Measurements from ENCODE around the gene TAF1B. TPM values are rescaled to one million over a fixed set of nuclear protein-coding genes. Genes with fewer than 3 reads are reported as not detected.
"Not testable (repeated sequence)": the region's sequence is repeated elsewhere in the genome, so short reads cannot be mapped to it uniquely, and the experiment has no call there.

The TAF1B gene
- total RNA-seq, 1 experiment from 2014 or later, result 52.8 TPM

- no peak for DNase-seq (ENCODE audit: low spot score)
- Histone ChIP-seq H3K4me1 (ENCODE audit: insufficient read depth, low read length, poor library complexity, severe bottlenecking) (no peaks in the 10 kb centered on the region), H3K36me3 (ENCODE audit: insufficient read depth, low read length, poor library complexity, severe bottlenecking) (peaks cover 30% of the 10 kb centered on the region), H3K4me3 (ENCODE audit: low read depth, low read length, poor library complexity, severe bottlenecking) (no peak overlapping the region), H3K9me3 (ENCODE audit: low read depth, low read length, poor library complexity, severe bottlenecking) (no peaks in the 10 kb centered on the region), H3K27ac (ENCODE audit: low read depth, low read length, poor library complexity, severe bottlenecking) (no peak overlapping the region), H3K27me3 (replicated peaks; ENCODE audit: insufficient read depth, low read depth, low read length, poor library complexity) (no peaks in the 10 kb centered on the region)
- intact Hi-C loops (cut with micrococcal nuclease; ENCODE audit: unreplicated experiment), result no loop called here
- ChIA-PET POLR2A (ENCODE audit: low non-redundant PET) (no interaction called here), CTCF (no interaction called here)
- TF ChIP-seq CTCF (conservative IDR thresholded peaks at IDR 0.05; ENCODE audit: low read depth, low read length) (no peak), EZH2 (IDR thresholded peaks at IDR 0.05; ENCODE audit: borderline replicate concordance, low read depth, low read length, poor library complexity, severe bottlenecking) (no peak)
- BruUV-seq (replicated peaks), result no TSS peak
Observed at GRCh38 chr2:9919512-9919911, 76.2 kb downstream of the TAF1B start.

- DNase-seq (ENCODE audit: low spot score); POLR2A ChIA-PET (ENCODE audit: low non-redundant PET); H3K9me3 ChIP-seq (ENCODE audit: low read depth, low read length, poor library complexity, severe bottlenecking); intact Hi-C loops (cut with micrococcal nuclease; ENCODE audit: unreplicated experiment); CTCF ChIA-PET; H3K27ac ChIP-seq (ENCODE audit: low read depth, low read length, poor library complexity, severe bottlenecking); BruUV-seq (replicated peaks); H3K4me3 ChIP-seq (ENCODE audit: low read depth, low read length, poor library complexity, severe bottlenecking); H3K4me1 ChIP-seq (ENCODE audit: insufficient read depth, low read length, poor library complexity, severe bottlenecking); H3K36me3 ChIP-seq (ENCODE audit: insufficient read depth, low read length, poor library complexity, severe bottlenecking); H3K27me3 ChIP-seq (replicated peaks; ENCODE audit: insufficient read depth, low read depth, low read length, poor library complexity): not testable (repeated sequence)
Observed at GRCh38 chr2:9927020-9927419, 83.7 kb downstream of the TAF1B start.

- no peak overlapping the region for H3K4me3 ChIP-seq (ENCODE audit: low read depth, low read length, poor library complexity, severe bottlenecking)
- CTCF ChIA-PET, result no interaction called here
- no TSS peak for BruUV-seq (replicated peaks)
- intact Hi-C loops (cut with micrococcal nuclease; ENCODE audit: unreplicated experiment), result no loop called here
- H3K9me3 ChIP-seq (ENCODE audit: low read depth, low read length, poor library complexity, severe bottlenecking), result no peaks in the 10 kb centered on the region
- POLR2A ChIA-PET (ENCODE audit: low non-redundant PET), result no interaction called here
- H3K27ac ChIP-seq (ENCODE audit: low read depth, low read length, poor library complexity, severe bottlenecking), result no peak overlapping the region
- TF ChIP-seq CTCF (conservative IDR thresholded peaks at IDR 0.05; ENCODE audit: low read depth, low read length) (no peak), EZH2 (IDR thresholded peaks at IDR 0.05; ENCODE audit: borderline replicate concordance, low read depth, low read length, poor library complexity, severe bottlenecking) (no peak)
- H3K27me3 ChIP-seq (replicated peaks; ENCODE audit: insufficient read depth, low read depth, low read length, poor library complexity), result no peaks in the 10 kb centered on the region
- no peak for DNase-seq (ENCODE audit: low spot score)
- H3K4me1 ChIP-seq (ENCODE audit: insufficient read depth, low read length, poor library complexity, severe bottlenecking), result no peaks in the 10 kb centered on the region
- H3K36me3 ChIP-seq (ENCODE audit: insufficient read depth, low read length, poor library complexity, severe bottlenecking), result peaks cover 6% of the 10 kb centered on the region
Observed at GRCh38 chr2:9937258-9937657, 94.0 kb downstream of the TAF1B start.

- POLR2A ChIA-PET (ENCODE audit: low non-redundant PET), result no interaction called here
- H3K4me3 ChIP-seq (ENCODE audit: low read depth, low read length, poor library complexity, severe bottlenecking), result no peak overlapping the region
- H3K27me3 ChIP-seq (replicated peaks; ENCODE audit: insufficient read depth, low read depth, low read length, poor library complexity), result no peaks in the 10 kb centered on the region
- no peaks in the 10 kb centered on the region for H3K9me3 ChIP-seq (ENCODE audit: low read depth, low read length, poor library complexity, severe bottlenecking)
- H3K36me3 ChIP-seq (ENCODE audit: insufficient read depth, low read length, poor library complexity, severe bottlenecking), result peaks cover 6% of the 10 kb centered on the region
- no peak overlapping the region for H3K27ac ChIP-seq (ENCODE audit: low read depth, low read length, poor library complexity, severe bottlenecking)
- TF ChIP-seq EZH2 (IDR thresholded peaks at IDR 0.05; ENCODE audit: borderline replicate concordance, low read depth, low read length, poor library complexity, severe bottlenecking) (no peak), CTCF (conservative IDR thresholded peaks at IDR 0.05; ENCODE audit: low read depth, low read length) (no peak)
- intact Hi-C loops (cut with micrococcal nuclease; ENCODE audit: unreplicated experiment), result no loop called here
- H3K4me1 ChIP-seq (ENCODE audit: insufficient read depth, low read length, poor library complexity, severe bottlenecking), result no peaks in the 10 kb centered on the region
- BruUV-seq (replicated peaks), result no TSS peak
- CTCF ChIA-PET, result no interaction called here
- no peak for DNase-seq (ENCODE audit: low spot score)
Observed at GRCh38 chr2:9937968-9938367, 94.7 kb downstream of the TAF1B start.
